OCI-LY3 (cell line): ENCODE measurements around the gene PXDN.

Source experiments
- EZH2phosphoT487 ChIP-seq: fragments of 200-600 bp; shearing (Covaris generic); IDR thresholded peaks from 2 replicates; pipeline ENCODE4 v1.6.1; 2018; ENCODE audit warnings: antibody characterized with exemption, mixed run types, low read depth
- TF ChIP-seq, protein P1 (sequence below): fragments of 200-600, 300-600 bp; sonication (generic); IDR thresholded peaks from 2 replicates; pipeline ENCODE4 v1.5.1; 2014; ENCODE audit warnings: antibody characterized with exemption, low read length, low read depth

GRCh38 chr2:1633936-1634587 is 110.3 kb downstream of the PXDN start:
- TF ChIP-seq, protein P1, sequence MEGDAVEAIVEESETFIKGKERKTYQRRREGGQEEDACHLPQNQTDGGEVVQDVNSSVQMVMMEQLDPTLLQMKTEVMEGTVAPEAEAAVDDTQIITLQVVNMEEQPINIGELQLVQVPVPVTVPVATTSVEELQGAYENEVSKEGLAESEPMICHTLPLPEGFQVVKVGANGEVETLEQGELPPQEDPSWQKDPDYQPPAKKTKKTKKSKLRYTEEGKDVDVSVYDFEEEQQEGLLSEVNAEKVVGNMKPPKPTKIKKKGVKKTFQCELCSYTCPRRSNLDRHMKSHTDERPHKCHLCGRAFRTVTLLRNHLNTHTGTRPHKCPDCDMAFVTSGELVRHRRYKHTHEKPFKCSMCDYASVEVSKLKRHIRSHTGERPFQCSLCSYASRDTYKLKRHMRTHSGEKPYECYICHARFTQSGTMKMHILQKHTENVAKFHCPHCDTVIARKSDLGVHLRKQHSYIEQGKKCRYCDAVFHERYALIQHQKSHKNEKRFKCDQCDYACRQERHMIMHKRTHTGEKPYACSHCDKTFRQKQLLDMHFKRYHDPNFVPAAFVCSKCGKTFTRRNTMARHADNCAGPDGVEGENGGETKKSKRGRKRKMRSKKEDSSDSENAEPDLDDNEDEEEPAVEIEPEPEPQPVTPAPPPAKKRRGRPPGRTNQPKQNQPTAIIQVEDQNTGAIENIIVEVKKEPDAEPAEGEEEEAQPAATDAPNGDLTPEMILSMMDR = no peak
- no peak for TF ChIP-seq EZH2phosphoT487
